H9 (cell line): ENCODE measurements around the gene PNKD. TPM values are rescaled to one million over a fixed set of nuclear protein-coding genes. Genes with fewer than 3 reads are reported as not detected.

Experiments
- DNase-seq: peaks from one replicate; pipeline ENCODE4 v3.0.0-alpha.2; 2017
- H2AFZ ChIP-seq: one replicate; pipeline ENCODE4 v1.6.1; 2013; ENCODE audit warnings: mild to moderate bottlenecking, low read length, control low read depth, moderate library complexity
- H2AK5ac ChIP-seq: 2 replicates; pipeline ENCODE4 v1.6.1; 2013; ENCODE audit warnings: low read length, control low read depth, mixed read lengths; ENCODE audit not compliant: insufficient read length
- H2BK120ac ChIP-seq: one replicate; pipeline ENCODE4 v1.6.1; 2013; ENCODE audit warnings: low read depth, mild to moderate bottlenecking, low read length, control low read depth, inconsistent platforms; ENCODE audit not compliant: poor library complexity, severe bottlenecking
- H2BK12ac ChIP-seq: 2 replicates; pipeline ENCODE4 v1.6.1; 2013; ENCODE audit warnings: low read length, control low read depth, mixed read lengths, low read depth; ENCODE audit not compliant: insufficient read length
- H2BK15ac ChIP-seq: 2 replicates; pipeline ENCODE4 v1.6.1; 2013; ENCODE audit warnings: low read depth, low read length, control low read depth
- H2BK20ac ChIP-seq: one replicate; pipeline ENCODE4 v1.6.1; 2013; ENCODE audit warnings: low read depth, mild to moderate bottlenecking, low read length, control low read depth, inconsistent platforms; ENCODE audit not compliant: poor library complexity, severe bottlenecking
- H2BK5ac ChIP-seq: 2 replicates; pipeline ENCODE4 v1.6.1; 2013; ENCODE audit warnings: low read length, control low read depth, mixed read lengths; ENCODE audit not compliant: insufficient read length
- H3K14ac ChIP-seq: 2 replicates; pipeline ENCODE4 v1.6.1; 2013; ENCODE audit warnings: low read length, control low read depth; ENCODE audit not compliant: insufficient read depth
- H3K18ac ChIP-seq: 2 replicates; pipeline ENCODE4 v1.6.1; 2013; ENCODE audit warnings: low read depth, mild to moderate bottlenecking, mixed read lengths, low read length, control low read depth; ENCODE audit not compliant: insufficient read length
- H3K23ac ChIP-seq: 2 replicates; pipeline ENCODE4 v1.6.1; 2013; ENCODE audit warnings: low read length, control low read depth, mixed read lengths, low read depth; ENCODE audit not compliant: insufficient read length
- H3K23me2 ChIP-seq: 2 replicates; pipeline ENCODE4 v1.6.1; 2013; ENCODE audit warnings: low read depth, mild to moderate bottlenecking, mixed read lengths, low read length, control low read depth; ENCODE audit not compliant: insufficient read length, poor library complexity, severe bottlenecking
- H3K27ac ChIP-seq: 2 replicates; pipeline ENCODE4 v1.5.1; 2013; ENCODE audit warnings: low read length, control low read depth, mixed read lengths, low read depth; ENCODE audit not compliant: insufficient read length
- H3K27me3 ChIP-seq: 2 replicates; pipeline ENCODE4 v1.6.1; 2013; ENCODE audit warnings: low read length, control low read depth, inconsistent platforms; ENCODE audit not compliant: insufficient read depth
- H3K4ac ChIP-seq: 2 replicates; pipeline ENCODE4 v1.6.1; 2013; ENCODE audit warnings: low read depth, mild to moderate bottlenecking, control low read depth, inconsistent platforms, low read length, moderate library complexity
- H3K4me1 ChIP-seq: 2 replicates; pipeline ENCODE4 v1.6.1; 2013; ENCODE audit warnings: low read length, control low read depth, inconsistent platforms; ENCODE audit not compliant: insufficient read depth
- H3K4me2 ChIP-seq: 2 replicates; pipeline ENCODE4 v1.6.1; 2013; ENCODE audit warnings: low read length, control low read depth, mixed read lengths; ENCODE audit not compliant: insufficient read length, insufficient read depth
- H3K56ac ChIP-seq: 2 replicates; pipeline ENCODE4 v1.6.1; 2013; ENCODE audit warnings: low read depth, mild to moderate bottlenecking, mixed read lengths, low read length, control low read depth; ENCODE audit not compliant: insufficient read length
- H3K79me1 ChIP-seq: 2 replicates; pipeline ENCODE4 v1.6.1; 2013; ENCODE audit warnings: low read depth, mild to moderate bottlenecking, moderate library complexity, low read length, control low read depth, inconsistent platforms; ENCODE audit not compliant: insufficient read depth, poor library complexity, severe bottlenecking
- H3K79me2 ChIP-seq: 2 replicates; pipeline ENCODE4 v1.6.1; 2013; ENCODE audit warnings: low read length, control low read depth, inconsistent platforms; ENCODE audit not compliant: insufficient read depth
- H3K9ac ChIP-seq: 2 replicates; pipeline ENCODE4 v1.6.1; 2013; ENCODE audit warnings: low read length, control low read depth, mixed read lengths; ENCODE audit not compliant: insufficient read length; ENCODE audit errors: extremely low read depth
- H3K9me3 ChIP-seq: one replicate; pipeline ENCODE4 v1.6.1; 2013; ENCODE audit warnings: low read depth, low read length, inconsistent platforms; ENCODE audit not compliant: control insufficient read depth
- H3T11ph ChIP-seq: one replicate; pipeline ENCODE4 v1.6.1; 2013; ENCODE audit warnings: mild to moderate bottlenecking, low read length, control low read depth, inconsistent platforms
- H4K20me1 ChIP-seq: one replicate; pipeline ENCODE4 v1.6.1; 2013; ENCODE audit not compliant: control insufficient read depth, insufficient read length, insufficient read depth
- H4K5ac ChIP-seq: 2 replicates; pipeline ENCODE4 v1.6.1; 2013; ENCODE audit warnings: low read depth, mild to moderate bottlenecking, mixed read lengths, low read length, control low read depth; ENCODE audit not compliant: insufficient read length
- H4K8ac ChIP-seq: replicated peaks from 2 replicates; pipeline ENCODE4 v1.6.1; 2013; ENCODE audit warnings: low read length, control low read depth, mixed read lengths, low read depth; ENCODE audit not compliant: insufficient read length
- H4K91ac ChIP-seq: 2 replicates; pipeline ENCODE4 v1.6.1; 2013; ENCODE audit warnings: low read depth, mild to moderate bottlenecking, moderate library complexity, mixed read lengths, low read length, control low read depth; ENCODE audit not compliant: insufficient read length
- H3K27ac Mint-ChIP-seq, 3 experiments: 2 replicates in 2 of 3; 3 replicates in 1 of 3; pipeline ENCODE4 v1.8.0; 2020 to 2021; ENCODE audit warnings: mixed read lengths in 3 of 3, mild to moderate bottlenecking in 1 of 3, moderate library complexity in 1 of 3
- H3K27me3 Mint-ChIP-seq: 2 replicates; pipeline ENCODE4 v1.8.0; 2021; ENCODE audit warnings: low read depth, mild to moderate bottlenecking, moderate library complexity, mixed read lengths
- H3K36me3 Mint-ChIP-seq, 3 experiments: 2 replicates in 2 of 3; 3 replicates in 1 of 3; pipeline ENCODE4 v1.8.0; 2020 to 2021; ENCODE audit warnings: low read depth in 3 of 3, mixed read lengths in 3 of 3; ENCODE audit not compliant: insufficient read depth in 1 of 3
- H3K4me1 Mint-ChIP-seq, 2 experiments: 2 replicates each; pipeline ENCODE4 v1.8.0; 2020; ENCODE audit warnings: mixed read lengths in 2 of 2
- H3K4me3 Mint-ChIP-seq, 2 experiments: 2 replicates in 1 of 2; 3 replicates in 1 of 2; pipeline ENCODE4 v1.8.0; 2020 to 2021; ENCODE audit warnings: mild to moderate bottlenecking in 2 of 2, mixed read lengths in 2 of 2, moderate library complexity in 1 of 2
- H3K9me3 Mint-ChIP-seq, 2 experiments: 2 replicates in 1 of 2; 3 replicates in 1 of 2; pipeline ENCODE4 v1.8.0; 2020; ENCODE audit warnings: mild to moderate bottlenecking in 2 of 2, mixed read lengths in 2 of 2, moderate library complexity in 1 of 2
- CTCF ChIP-seq: fragments of 200-600 bp; sonication (generic); conservative IDR thresholded peaks from 3 replicates; pipeline ENCODE4 v1.8.0; 2021; ENCODE audit warnings: antibody characterized with exemption, mild to moderate bottlenecking
- WGBS: extraction: QIAGEN DNeasy Blood & Tissue Kit; methylation state at CpG from one replicate; pipeline ENCODE4 v1.1.7; 2013; ENCODE audit warnings: missing lambda C conversion rate, low lambda C conversion rate, mixed read lengths; ENCODE audit not compliant: insufficient read length; ENCODE audit errors: extremely low coverage; 5-methylcytosine and 5-hydroxymethylcytosine counted together
- total RNA-seq: library from RNA; stranded (reverse); gene quantifications from 2 replicates; pipeline ENCODE4 v1.2.1, GENCODE V29; 2021

The PNKD gene
- total RNA-seq, 1 experiment from 2014 or later, result 31.6 TPM

- Mint-ChIP-seq H3K27ac (no peak overlapping the region), H3K27me3 (no peaks in the 10 kb centered on the region; the same call in 1 of the 2 replicates), H3K4me1 (peaks cover 5 to 10% of the 10 kb centered on the region in 2 experiments), H3K4me3 (no peak overlapping the region), H3K9me3 (peaks cover 19 to 20% of the 10 kb centered on the region in 2 experiments), H3K36me3 (peaks cover 2 to 10% (median 9%) of the 10 kb centered on the region in 3 experiments; a peak in 5 of 7 replicates)
- H3K27me3 ChIP-seq, result no peaks in the 10 kb centered on the region
- H2BK120ac ChIP-seq, result no peak overlapping the region
- H3K9ac ChIP-seq, result no peak overlapping the region
- H2BK15ac ChIP-seq, result no peak overlapping the region
- H3K18ac ChIP-seq, result no peak overlapping the region
- no peak overlapping the region for H3K4ac ChIP-seq
- H2AFZ ChIP-seq, result no peak overlapping the region
- no CpG with 5 or more reads among the region's 5 CpGs for WGBS
- no peak overlapping the region for H3K23ac ChIP-seq
- H3K79me2 ChIP-seq, result no peaks in the 10 kb centered on the region
- no peak overlapping the region for H3K4me2 ChIP-seq
- no peak for TF ChIP-seq CTCF
- no peaks in the 10 kb centered on the region; the same call in 1 of the 2 replicates for H3K4me1 ChIP-seq
- H2BK20ac ChIP-seq, result no peak overlapping the region
- H2BK5ac ChIP-seq, result no peak overlapping the region
- DNase-seq, result no peak
- no peaks in the 10 kb centered on the region for H3K23me2 ChIP-seq
- no peaks in the 10 kb centered on the region for H4K20me1 ChIP-seq
- H4K5ac ChIP-seq, result no peak overlapping the region
- no peak overlapping the region for H4K91ac ChIP-seq
- no peak overlapping the region for H3K27ac ChIP-seq
- H4K8ac ChIP-seq, result no peak overlapping the region
- H2AK5ac ChIP-seq, result no peak overlapping the region
- no peak overlapping the region for H2BK12ac ChIP-seq
- no peak overlapping the region for H3K56ac ChIP-seq
- H3K9me3 ChIP-seq, result no peaks in the 10 kb centered on the region
- no peaks in the 10 kb centered on the region for H3K79me1 ChIP-seq
- H3K14ac ChIP-seq, result no peak overlapping the region
- no peak overlapping the region for H3T11ph ChIP-seq
These were observed 76.9 kb downstream of the PNKD start for GRCh38 chr2:218347172-218347571.
